Testis (tissue), 2 donors: ENCODE data around the gene SPIB.

Experiments
- POLR2A ChIP-seq: fragments of 450-650 bp; IDR thresholded peaks from one replicate; pipeline ENCODE4 v1.6.1; 2017; ENCODE audit warnings: antibody characterized with exemption, mild to moderate bottlenecking, moderate library complexity
- TF ChIP-seq, protein P1 (sequence below), 3 experiments: fragments of 450-650 bp in 2 of 3; fragments of 200-600 bp in 1 of 3; sonication (generic) in 1 of 3; IDR thresholded peaks; one replicate each; pipeline ENCODE4 v1.5.1; 2016 to 2019; ENCODE audit warnings: antibody characterized with exemption in 3 of 3, mild to moderate bottlenecking in 2 of 3, moderate library complexity in 1 of 3

DNA sequence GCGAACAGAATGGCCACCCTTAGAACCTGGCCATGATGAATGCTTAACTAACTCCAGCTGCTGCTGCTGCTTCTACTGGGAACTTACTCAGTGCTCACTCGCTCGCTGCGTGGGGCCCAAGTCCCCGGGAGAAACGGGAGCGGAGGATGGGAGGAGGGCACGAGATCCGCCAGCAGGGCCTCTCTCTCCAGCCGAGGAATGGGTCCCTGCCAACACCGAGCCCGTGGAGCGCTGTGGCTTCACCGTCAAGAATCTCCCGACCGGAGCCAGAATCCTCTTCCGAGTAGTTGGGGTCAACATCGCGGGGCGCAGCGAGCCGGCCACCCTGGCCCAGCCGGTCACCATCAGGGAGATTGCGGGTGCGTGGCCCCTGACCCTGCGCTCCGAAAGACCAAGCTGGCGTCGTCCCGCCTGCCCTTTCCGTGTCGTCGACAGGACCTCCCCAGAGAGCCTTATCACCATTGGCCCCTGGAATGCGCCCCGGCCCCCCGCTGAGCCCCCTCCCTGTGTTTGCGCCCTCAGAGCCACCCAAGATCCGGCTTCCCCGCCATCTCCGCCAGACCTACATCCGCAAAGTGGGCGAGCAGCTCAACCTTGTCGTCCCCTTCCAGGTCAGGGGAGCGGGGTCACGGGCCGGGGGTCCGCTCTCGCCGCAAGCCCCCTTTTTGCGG is 39.8 kb downstream of the SPIB start:
- TF ChIP-seq, protein P1, sequence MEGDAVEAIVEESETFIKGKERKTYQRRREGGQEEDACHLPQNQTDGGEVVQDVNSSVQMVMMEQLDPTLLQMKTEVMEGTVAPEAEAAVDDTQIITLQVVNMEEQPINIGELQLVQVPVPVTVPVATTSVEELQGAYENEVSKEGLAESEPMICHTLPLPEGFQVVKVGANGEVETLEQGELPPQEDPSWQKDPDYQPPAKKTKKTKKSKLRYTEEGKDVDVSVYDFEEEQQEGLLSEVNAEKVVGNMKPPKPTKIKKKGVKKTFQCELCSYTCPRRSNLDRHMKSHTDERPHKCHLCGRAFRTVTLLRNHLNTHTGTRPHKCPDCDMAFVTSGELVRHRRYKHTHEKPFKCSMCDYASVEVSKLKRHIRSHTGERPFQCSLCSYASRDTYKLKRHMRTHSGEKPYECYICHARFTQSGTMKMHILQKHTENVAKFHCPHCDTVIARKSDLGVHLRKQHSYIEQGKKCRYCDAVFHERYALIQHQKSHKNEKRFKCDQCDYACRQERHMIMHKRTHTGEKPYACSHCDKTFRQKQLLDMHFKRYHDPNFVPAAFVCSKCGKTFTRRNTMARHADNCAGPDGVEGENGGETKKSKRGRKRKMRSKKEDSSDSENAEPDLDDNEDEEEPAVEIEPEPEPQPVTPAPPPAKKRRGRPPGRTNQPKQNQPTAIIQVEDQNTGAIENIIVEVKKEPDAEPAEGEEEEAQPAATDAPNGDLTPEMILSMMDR (IDR thresholded peaks at IDR 0.05), result no peak
- no peak for TF ChIP-seq POLR2A
